OCI-LY7 (cell line): ENCODE measurements around the gene SP5.

Source experiments
- EZH2phosphoT487 ChIP-seq: fragments of 200-600 bp; sonication (generic); IDR thresholded peaks from 2 replicates; pipeline ENCODE4 v1.6.1; 2018; ENCODE audit warnings: low read depth, borderline replicate concordance, mild to moderate bottlenecking, mixed run types, antibody characterized with exemption, low read length, moderate library complexity, mixed read lengths
- TF ChIP-seq, protein P1 (sequence below): fragments of 200-600 bp; sonication (generic); conservative IDR thresholded peaks from 2 replicates; pipeline ENCODE4 v1.5.1; 2014; ENCODE audit warnings: mild to moderate bottlenecking, antibody characterized with exemption, low read length, moderate library complexity, mixed read lengths

DNA sequence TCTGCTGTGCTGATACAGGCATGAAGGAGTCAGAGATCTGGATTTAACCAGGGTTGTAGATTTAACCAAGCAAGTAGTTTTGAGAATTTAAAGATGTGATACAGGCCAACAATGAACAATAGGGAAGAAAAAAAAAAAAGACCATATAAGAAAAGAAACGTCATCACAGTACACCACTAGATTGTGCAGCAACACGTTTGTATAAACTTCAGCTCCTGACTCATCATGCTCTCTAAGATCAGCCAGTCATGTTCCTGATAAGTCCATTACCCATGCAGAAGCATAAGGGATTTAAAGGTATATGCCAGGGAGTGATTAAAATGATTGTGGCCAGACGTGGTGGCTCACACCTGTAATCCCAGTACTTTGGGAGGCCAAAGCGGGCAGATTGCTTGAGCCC lies 32.8 kb downstream of the SP5 start:
- TF ChIP-seq, protein P1, sequence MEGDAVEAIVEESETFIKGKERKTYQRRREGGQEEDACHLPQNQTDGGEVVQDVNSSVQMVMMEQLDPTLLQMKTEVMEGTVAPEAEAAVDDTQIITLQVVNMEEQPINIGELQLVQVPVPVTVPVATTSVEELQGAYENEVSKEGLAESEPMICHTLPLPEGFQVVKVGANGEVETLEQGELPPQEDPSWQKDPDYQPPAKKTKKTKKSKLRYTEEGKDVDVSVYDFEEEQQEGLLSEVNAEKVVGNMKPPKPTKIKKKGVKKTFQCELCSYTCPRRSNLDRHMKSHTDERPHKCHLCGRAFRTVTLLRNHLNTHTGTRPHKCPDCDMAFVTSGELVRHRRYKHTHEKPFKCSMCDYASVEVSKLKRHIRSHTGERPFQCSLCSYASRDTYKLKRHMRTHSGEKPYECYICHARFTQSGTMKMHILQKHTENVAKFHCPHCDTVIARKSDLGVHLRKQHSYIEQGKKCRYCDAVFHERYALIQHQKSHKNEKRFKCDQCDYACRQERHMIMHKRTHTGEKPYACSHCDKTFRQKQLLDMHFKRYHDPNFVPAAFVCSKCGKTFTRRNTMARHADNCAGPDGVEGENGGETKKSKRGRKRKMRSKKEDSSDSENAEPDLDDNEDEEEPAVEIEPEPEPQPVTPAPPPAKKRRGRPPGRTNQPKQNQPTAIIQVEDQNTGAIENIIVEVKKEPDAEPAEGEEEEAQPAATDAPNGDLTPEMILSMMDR: no peak
- no peak for TF ChIP-seq EZH2phosphoT487
